ENCODE results near the gene GCH1. TPM values are rescaled to one million over a fixed set of nuclear protein-coding genes. Genes with fewer than 3 reads are reported as not detected.
A peak's percentile ranks its signal among the peaks of the same experiment; 100 is the strongest.
"Not testable (repeated sequence)": the region's sequence is repeated elsewhere in the genome, so short reads cannot be mapped to it uniquely, and the experiment has no call there.

The GCH1 gene
- total RNA-seq, 2 donors from 2014 or later, result 2.1 to 5.5 TPM

DNA sequence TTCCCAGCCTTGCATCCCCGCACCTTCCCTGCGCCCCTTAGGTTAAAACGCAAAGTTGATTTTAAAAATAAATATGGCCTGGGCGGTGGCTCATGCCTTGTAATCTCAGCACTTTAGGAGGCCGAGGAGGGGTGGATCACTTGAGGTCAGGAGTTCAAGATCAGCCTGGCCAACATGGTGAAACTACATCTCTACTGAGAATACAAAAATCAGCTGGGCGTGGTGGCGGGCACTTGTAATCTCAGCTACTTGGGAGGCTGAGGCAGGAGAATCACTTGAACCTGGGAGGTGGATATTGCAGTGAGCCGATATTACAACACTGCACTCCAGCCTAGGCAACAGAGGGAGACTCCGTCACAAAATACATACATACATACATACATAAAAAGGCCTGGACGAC, 96.0 kb downstream of the GCH1 start:
- no peak for ATAC-seq
- intact Hi-C loops (cut with DNase I), result no loop called here
- no peak for DNase-seq

DNA sequence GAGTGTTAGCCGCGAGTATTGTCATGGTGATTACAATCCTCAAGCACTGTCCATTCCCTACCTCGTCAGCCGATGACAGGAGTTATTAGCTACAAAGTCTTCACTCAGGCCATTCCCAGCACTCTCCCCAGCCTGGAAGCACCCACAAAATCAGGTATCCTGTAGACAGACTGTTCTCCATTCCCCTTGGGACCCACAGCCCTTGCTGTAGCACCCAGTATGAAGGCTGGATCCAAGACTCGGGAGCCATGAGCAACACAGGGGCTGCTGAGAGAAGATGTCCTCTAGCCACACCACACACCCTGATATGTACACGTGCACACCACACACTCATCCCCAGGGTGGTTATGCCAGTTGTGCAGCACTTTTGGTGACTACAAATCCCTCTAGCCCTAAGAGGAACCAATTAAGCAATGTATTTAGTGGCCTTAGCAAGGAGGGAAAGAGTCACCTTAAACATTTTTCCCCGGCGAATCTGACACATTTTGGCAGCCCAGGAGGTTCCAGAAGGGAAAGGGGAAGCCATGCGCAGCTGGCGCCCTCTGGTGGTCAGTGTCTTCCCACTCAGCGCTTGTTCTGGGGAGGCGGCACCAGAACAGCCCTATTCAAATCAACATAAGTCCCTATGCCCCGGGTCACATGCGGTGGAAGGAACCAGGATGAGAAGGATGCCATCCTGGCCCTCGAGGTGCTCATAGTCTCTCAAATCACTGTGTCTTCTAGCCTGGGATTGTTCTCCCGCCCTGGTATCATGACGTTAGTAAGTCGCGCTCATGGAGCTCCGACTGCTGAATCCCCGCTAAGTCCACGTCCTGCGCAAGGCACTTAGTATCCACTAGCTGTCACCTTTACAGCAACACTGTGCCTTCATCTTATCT, 96.9 kb downstream of the GCH1 start:
- ATAC-seq, result peak; percentile 88 to 94

DNA sequence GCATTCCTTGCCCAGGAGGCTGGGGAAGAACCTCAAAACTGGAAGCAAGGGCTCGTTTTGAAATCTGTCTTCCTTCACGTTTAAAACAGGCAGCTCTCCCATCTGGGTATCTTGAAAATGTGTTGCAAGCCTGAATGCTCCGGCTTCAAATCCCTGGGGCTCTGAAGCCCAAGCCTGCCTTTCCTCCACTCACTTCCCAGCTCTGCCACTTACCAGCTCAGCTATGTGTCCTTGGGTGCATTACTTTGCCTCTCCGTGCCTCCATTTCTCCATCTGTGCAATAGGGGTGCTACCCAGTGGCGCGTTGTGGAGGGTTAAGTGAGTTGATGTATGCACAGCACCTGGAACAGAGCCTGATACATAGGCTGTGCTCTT, 97.6 kb downstream of the GCH1 start:
- intact Hi-C loops (cut with DNase I), result loop anchor here in 1 of 2 donors (2.0 kb wide), 1 partner anchor 240 kb away; no protein-coding TSS in a partner anchor
- ATAC-seq (peak in 1 of 2 donors; percentile 58), DNase-seq (no peak)

More for the DNA sequence above, 96.9 kb downstream of the GCH1 start:
- intact Hi-C loops (cut with DNase I), result loop anchor here in 1 of 2 donors (2.0 kb wide), 1 partner anchor 241 kb away; no protein-coding TSS in a partner anchor
- DNase-seq, result peak; percentile 89

DNA sequence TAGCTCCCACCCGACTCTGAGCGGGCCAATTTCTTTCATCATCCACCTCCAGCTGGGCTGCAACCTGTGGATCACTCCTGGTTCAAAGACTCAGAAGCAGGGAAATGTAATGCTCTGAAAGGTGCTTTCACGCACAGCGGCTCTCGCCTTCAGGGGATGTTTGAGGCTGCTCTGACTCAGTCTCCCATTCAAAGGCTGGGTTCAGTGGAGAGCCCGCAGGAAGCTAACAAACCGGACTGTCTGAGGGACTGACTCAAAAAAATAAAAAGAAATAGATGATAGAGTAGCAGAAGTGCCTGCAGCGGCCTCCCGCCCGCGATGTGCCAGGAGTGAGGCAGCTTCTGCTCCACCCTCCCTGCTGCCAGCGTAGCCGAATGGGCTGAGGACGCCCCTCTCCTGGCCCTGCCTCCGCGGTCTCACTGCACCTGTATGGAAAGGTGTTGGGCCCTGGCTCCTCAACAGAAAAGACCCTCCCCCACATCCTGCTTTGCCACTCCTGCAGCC, 98.0 kb downstream of the GCH1 start:
- intact Hi-C loops (cut with DNase I), result loop anchor here in 1 of 2 donors (2.0 kb wide), 1 partner anchor 240 kb away; no protein-coding TSS in a partner anchor
- DNase-seq, result no peak

DNA sequence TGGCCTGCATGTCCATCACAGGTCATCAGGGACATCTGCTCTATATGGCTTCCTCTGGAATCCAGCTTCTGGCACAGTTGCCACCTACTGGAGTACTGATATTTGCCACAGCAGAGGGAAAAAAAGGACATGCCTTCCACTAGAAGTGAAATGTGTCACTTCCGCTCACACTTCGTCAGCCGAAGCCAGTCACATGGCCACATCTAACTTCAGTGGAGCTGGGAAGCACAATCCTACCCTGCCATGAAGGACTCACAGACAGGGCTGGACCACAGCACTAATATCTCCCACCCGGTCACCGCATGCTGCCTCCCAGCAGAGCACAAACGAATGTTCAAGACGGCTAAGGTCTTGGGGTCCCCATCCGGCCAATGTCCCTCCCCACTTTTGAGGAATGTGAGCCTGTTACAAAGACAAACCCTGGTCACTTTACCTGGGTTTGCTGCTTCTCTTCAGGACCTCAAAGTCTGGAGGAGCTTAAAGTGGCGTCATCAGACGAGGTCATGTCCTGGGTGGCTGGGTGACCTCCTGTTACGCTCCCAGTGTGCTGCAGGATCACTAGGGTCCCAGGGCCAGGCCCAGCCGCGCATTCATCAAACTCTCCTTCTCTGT, 98.6 kb downstream of the GCH1 start:
- DNase-seq, result no peak
- ATAC-seq, result no peak
- intact Hi-C loops (cut with DNase I), result loop anchor here in 1 of 2 donors (2.0 kb wide), 1 partner anchor 239 kb away; no protein-coding TSS in a partner anchor

More for the DNA sequence above, 98.0 kb downstream of the GCH1 start:
- ATAC-seq, result no peak

DNA sequence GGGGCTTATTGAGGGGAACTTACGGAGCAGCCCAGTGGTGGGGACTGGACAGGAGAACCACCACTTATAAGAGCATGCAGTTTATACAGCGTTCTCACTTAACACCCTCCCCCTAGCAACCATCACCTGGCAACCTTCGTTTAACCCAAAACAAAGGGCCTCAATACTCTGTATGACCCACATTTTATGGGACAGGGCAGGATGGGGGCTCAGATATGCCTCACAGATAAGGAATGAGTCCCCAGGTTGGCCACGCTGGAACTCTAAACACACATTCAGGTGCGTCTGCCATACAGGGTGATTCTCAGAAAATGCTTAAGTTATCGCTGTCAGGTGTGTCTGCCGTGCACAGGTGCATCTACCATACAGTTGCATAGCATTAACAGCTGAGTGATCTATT, 99.2 kb downstream of the GCH1 start:
- no peak for DNase-seq
- ATAC-seq, result no peak
- intact Hi-C loops (cut with DNase I), result no loop called here

DNA sequence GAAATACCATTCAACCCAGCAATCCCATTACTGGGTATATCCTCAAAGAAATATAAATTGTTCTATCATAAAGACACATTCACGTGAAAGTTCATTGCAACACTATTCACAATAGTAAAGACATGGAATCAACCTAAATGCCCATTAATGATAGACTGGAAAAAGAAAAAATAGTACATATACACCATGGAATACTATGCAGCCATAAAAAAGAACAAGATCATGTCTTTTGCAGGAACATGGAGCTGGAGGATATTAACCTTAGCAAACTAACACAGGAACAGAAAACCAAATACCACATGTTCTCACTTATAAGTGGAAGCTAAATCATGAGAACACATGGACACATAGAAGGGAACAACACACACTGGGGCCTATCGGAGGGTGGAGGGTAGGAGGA, 101.1 kb downstream of the GCH1 start:
- intact Hi-C loops (cut with DNase I); ATAC-seq; DNase-seq: not testable (repeated sequence)

DNA sequence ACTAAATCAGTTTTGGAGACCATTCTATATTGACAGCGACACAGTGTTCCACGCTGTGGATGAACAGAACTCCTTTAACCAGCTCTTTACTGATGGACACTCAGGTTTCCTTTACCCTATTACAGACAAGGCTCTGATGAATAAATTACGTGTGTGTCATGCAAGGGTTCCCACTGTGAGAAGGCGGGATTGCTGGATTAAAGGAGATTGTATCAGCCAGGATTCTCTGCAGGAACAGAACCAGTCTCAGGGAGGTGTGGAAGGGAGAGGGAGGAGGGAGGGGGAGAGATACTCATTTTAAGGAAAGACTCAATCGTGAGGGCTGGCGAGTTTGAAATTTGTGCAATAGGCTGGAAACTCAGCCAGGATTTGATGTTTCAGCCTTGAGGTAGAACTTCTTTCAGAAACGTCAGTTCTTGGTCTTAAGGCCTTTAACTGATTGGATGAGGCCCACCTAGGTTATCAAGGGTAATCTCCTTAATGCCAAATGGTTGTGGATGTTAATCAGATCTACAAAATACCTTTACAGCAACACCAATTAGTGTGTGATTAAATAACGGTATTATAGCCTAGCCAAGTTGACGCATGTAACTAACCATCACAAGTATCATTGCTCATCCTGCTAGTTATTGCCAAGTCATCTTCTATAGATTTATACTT, 104.0 kb downstream of the GCH1 start:
- intact Hi-C loops (cut with DNase I), result no loop called here
- DNase-seq, result no peak
- ATAC-seq, result no peak

DNA sequence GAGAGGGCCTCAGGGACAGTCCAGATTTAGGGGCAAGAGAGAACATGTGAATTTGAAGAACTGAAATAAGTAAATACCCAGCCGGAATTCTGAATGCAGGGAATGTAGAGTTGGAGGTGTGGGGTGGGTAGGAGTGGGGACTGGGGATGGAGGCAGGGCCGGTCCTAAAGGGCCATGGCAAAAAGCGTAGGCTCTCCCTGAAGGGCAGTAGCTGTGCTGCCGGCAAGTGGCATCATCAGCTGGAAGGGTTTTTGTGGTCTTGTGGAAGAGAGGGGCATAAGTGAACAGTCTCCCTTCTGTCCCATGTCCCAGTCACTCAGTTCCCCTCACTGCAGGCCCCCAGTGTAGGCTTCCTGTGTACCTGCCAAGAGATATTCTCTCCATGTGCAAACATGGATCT, 104.6 kb downstream of the GCH1 start:
- intact Hi-C loops (cut with DNase I), result no loop called here
- DNase-seq (no peak), ATAC-seq (no peak)

DNA sequence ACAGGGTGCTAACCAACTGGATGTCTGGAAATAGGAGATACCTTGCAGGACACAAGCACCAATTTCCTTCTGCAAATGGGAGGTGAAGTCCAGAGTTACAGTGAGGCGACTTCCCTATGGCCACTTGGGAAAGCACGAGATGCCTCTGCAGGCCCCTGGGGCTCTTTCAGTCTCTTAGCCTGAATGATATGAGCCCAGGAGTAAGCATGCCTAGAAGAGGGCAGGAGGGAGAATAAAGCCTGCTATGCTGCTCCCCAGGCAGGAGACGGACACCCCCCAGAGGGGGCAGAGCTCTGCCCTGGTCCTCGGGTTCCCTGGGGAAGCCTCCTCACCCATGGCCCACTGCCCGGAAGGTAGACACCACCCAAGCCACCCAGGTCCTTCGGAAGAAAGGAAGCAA, 105.1 kb downstream of the GCH1 start:
- intact Hi-C loops (cut with DNase I), result no loop called here
- ATAC-seq (no peak), DNase-seq (no peak)

DNA sequence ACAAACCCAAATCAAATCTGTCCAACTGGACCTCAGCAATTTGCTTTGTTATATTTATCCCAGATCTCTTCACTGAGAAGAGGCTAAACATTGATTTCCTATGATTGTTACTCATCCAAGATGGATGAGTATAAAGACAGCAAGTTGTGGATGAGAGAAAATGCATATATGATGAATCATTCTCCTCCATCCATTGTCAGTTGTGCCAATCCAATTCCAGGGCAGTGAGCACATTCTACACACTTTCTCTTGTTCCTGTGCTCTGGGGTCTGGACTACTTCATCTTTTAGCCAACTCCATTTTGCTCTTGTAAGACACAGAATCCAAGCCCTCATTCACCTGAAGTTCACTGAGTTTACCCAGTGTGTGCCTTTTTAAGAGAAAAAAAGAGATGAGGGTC, 105.7 kb downstream of the GCH1 start:
- intact Hi-C loops (cut with DNase I), result no loop called here
- no peak for ATAC-seq
- no peak for DNase-seq

DNA sequence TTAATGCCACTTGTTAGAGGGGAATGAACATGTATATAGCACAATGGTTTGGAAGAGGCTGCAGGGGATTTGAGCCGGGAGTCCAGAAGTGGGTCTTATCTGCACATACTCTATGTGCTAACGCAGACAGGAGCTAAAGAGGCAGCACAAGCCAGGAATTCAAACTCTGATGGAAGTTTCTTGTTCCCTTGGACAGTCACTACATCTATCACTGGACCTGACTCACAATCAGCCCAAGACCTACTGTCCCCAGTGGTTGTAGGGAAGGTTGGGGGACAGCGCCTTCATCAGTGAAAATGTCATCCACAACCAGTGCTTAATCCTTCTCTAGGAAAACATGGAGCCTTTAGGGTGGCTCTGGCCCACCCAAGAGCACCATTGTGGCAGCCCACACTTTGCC, 107.8 kb downstream of the GCH1 start:
- ATAC-seq (no peak), DNase-seq (no peak)
- intact Hi-C loops (cut with DNase I), result no loop called here

DNA sequence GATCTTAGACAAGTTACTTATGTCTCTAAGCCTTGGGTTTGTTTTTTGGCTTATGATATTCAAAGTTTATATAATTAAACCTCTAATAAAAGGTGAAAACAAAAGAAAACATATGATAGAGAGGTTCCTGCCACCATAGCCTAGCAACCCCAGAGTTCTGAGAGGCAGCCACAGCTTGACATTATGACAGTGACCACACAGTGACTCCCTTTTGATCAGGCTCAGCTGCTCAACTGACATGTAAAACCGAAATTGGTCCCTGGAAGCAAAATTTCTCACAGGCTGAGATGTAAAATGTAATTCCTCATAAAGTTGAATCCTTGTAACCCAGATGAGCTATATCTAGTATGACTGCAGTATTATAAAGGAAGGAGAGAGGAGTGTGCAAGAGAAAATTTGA, 108.5 kb downstream of the GCH1 start:
- intact Hi-C loops (cut with DNase I), result no loop called here
- ATAC-seq (no peak), DNase-seq (no peak)

DNA sequence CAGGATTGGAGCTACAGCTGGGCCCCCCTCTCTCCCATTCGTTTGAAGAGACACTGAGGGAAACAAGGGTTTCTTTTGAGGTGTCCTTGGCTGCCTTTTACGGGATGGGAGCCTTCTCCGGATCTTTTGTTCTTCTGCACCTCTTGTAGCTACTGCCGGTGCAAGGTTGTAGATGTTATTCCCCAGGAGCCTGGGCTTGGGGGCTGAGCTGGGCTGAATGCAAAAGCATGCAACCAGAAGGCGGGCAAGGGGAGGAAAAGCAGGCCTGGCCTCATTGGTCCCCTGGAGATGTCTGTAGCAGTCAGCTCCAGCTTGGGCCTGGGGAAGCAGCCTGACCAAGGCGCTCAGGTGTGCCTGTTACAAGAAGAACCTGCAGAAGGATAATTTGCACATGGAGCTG, 110.3 kb downstream of the GCH1 start:
- intact Hi-C loops (cut with DNase I), result no loop called here
- DNase-seq (no peak), ATAC-seq (no peak)

Small RNAs within 50 kb of the gene (microRNA-seq; reads per million reads assigned to microRNA genes)
- gene MIR4308, result 0 reads per million in 2 donors

Other genes with a start within 250 kb of the GCH1 start
- 1 to 10 TPM; 2.6 TPM for gene WDHD1, start 124.3 kb upstream of the GCH1 start, total RNA-seq
- gene SOCS4, start 124.4 kb upstream of the GCH1 start, total RNA-seq, result 10 to 100 TPM; 16.9 to 24.9 TPM
- 10 to 100 TPM; 59.9 to 79.5 TPM for gene MAPK1IP1L, start 148.8 kb upstream of the GCH1 start, total RNA-seq
- gene LGALS3, start 226.4 kb upstream of the GCH1 start, total RNA-seq, result 100 to 1,000 TPM; 121 to 159 TPM

Data from left cardiac atrium (tissue), 4 donors.